GM12875 (cell line): Measurements from ENCODE around the gene GFRAL.

Experiments
- H3K4me3 ChIP-seq: one replicate; pipeline ENCODE4 v1.5.1; 2011; ENCODE audit warnings: low read depth, low read length, control low read depth
- TF ChIP-seq, protein P1 (sequence below): IDR thresholded peaks from 2 replicates; pipeline ENCODE4 v1.5.1; 2011; ENCODE audit warnings: low read depth, mild to moderate bottlenecking, control low read depth, inconsistent platforms, low read length, moderate library complexity, borderline replicate concordance; ENCODE audit not compliant: insufficient read depth

GFRAL gene

DNA sequence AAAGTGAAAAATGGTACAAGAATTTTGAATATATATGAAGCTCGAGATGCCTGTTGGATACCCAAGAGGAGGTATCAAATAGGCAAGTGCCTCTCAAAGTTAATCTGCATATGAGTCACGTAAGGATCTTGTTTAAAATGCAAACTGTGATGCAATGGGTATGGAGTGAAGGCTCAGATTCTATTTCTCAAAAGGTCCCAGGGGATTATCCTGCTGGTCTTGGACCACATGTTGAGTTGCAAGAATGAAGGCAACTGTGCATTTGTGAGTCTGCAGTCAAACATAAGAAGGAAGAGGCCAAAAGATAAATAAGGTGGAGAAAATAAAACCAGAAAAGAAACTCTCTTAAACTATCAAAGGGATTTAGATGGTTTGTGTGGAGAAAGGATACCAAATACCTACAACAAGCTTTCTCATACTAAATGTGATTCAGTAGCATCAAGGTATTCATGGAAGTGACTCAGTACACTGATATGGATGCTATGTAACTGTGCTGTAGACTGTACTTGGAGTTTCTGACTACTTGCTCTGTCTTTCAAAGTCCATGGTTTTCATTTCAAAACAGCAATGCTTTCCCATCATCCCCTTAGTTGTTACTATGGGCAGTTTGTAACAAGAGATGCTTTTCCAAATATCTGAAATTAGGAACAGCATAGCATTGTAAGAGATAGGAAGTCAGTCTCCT is 106.3 kb downstream of the GFRAL start:
- TF ChIP-seq, protein P1, sequence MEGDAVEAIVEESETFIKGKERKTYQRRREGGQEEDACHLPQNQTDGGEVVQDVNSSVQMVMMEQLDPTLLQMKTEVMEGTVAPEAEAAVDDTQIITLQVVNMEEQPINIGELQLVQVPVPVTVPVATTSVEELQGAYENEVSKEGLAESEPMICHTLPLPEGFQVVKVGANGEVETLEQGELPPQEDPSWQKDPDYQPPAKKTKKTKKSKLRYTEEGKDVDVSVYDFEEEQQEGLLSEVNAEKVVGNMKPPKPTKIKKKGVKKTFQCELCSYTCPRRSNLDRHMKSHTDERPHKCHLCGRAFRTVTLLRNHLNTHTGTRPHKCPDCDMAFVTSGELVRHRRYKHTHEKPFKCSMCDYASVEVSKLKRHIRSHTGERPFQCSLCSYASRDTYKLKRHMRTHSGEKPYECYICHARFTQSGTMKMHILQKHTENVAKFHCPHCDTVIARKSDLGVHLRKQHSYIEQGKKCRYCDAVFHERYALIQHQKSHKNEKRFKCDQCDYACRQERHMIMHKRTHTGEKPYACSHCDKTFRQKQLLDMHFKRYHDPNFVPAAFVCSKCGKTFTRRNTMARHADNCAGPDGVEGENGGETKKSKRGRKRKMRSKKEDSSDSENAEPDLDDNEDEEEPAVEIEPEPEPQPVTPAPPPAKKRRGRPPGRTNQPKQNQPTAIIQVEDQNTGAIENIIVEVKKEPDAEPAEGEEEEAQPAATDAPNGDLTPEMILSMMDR: no peak
- H3K4me3 ChIP-seq: no peak overlapping the region

GRCh38 chr6:55437141-55437540 is 109.9 kb downstream of the GFRAL start:
- TF ChIP-seq, protein P1: no peak
- no peak overlapping the region for H3K4me3 ChIP-seq

- no peak overlapping the region for H3K4me3 ChIP-seq
- TF ChIP-seq, protein P1: no peak
Measured at GRCh38 chr6:55438203-55438602, 110.9 kb downstream of the GFRAL start.

GRCh38 chr6:55443238-55444134 is 116.2 kb downstream of the GFRAL start:
- no peak overlapping the region for H3K4me3 ChIP-seq
- TF ChIP-seq, protein P1: no peak

- TF ChIP-seq, protein P1: 0 out of 2 replicates have a peak, but pooled peaks have one; percentile 7
- H3K4me3 ChIP-seq: no peak overlapping the region
Measured at GRCh38 chr6:55445648-55446204, 118.5 kb downstream of the GFRAL start.

GRCh38 chr6:55447891-55448290 is 120.6 kb downstream of the GFRAL start:
- H3K4me3 ChIP-seq: no peak overlapping the region
- TF ChIP-seq, protein P1: no peak
